H1 (cell line): Measurements from ENCODE around the gene SHC3. TPM values are rescaled to one million over a fixed set of nuclear protein-coding genes. Genes with fewer than 3 reads are reported as not detected.

Source experiments
- CTCF ChIA-PET: fragments of 300-600 bp; sonication (Branson Sonifier 250); formaldehyde crosslinking; loops from one replicate; lab custom pipeline; 2021; ENCODE audit not compliant: partially characterized antibody; lab: Charles Lee
- POLR2A ChIA-PET: fragments of 300-600 bp; sonication (Branson Sonifier 250); formaldehyde crosslinking; loops from one replicate; lab custom pipeline; 2021; ENCODE audit warnings: inconsistent platforms; ENCODE audit not compliant: partially characterized antibody; lab: Charles Lee
- DNase-seq, 2 experiments: peaks; one replicate each; pipeline versions ENCODE4 v3.0.0 to v3.0.0-alpha.2; 2010 to 2022; ENCODE audit warnings: low spot score in 2 of 2, low read depth in 1 of 2, mixed read lengths in 1 of 2
- FAIRE-seq: peaks from 2 replicates; lab custom pipeline; 2011; peaks lifted over from hg19 to GRCh38; lab: Jason Lieb, UNC
- H2AFZ ChIP-seq: 2 replicates; pipeline ENCODE4 v1.8.1; 2012; ENCODE audit warnings: low read length, inconsistent platforms
- H2AK5ac ChIP-seq: 2 replicates; pipeline ENCODE4 v1.6.1; 2013; ENCODE audit warnings: low read depth, low read length
- H2BK120ac ChIP-seq: replicated peaks from 2 replicates; pipeline ENCODE3; 2013; ENCODE audit warnings: low read depth, low read length, inconsistent platforms
- H2BK12ac ChIP-seq: 2 replicates; pipeline ENCODE4 v1.6.1; 2013; ENCODE audit warnings: low read depth, low read length
- H2BK15ac ChIP-seq: 2 replicates; pipeline ENCODE4 v1.6.1; 2013; ENCODE audit warnings: low read length
- H2BK20ac ChIP-seq: 2 replicates; pipeline ENCODE4 v1.6.1; 2013; ENCODE audit warnings: low read length
- H2BK5ac ChIP-seq: 2 replicates; pipeline ENCODE4 v1.6.1; 2013; ENCODE audit warnings: low read depth, low read length
- H3K14ac ChIP-seq: 2 replicates; pipeline ENCODE4 v1.6.1; 2013; ENCODE audit warnings: inconsistent platforms; ENCODE audit not compliant: insufficient read length
- H3K18ac ChIP-seq: 2 replicates; pipeline ENCODE4 v1.6.1; 2013; ENCODE audit warnings: low read length; ENCODE audit errors: extremely low read depth
- H3K23ac ChIP-seq: 2 replicates; pipeline ENCODE4 v1.6.1; 2013; ENCODE audit warnings: inconsistent platforms; ENCODE audit not compliant: insufficient read length
- H3K23me2 ChIP-seq: 2 replicates; pipeline ENCODE4 v1.6.1; 2013; ENCODE audit warnings: low read depth, low read length
- H3K27ac ChIP-seq: 2 replicates; pipeline ENCODE4 v1.6.1; 2011; ENCODE audit warnings: low read depth, low read length, inconsistent platforms
- H3K27me3 ChIP-seq, 4 experiments: replicated peaks in 1 of 4; 1 replicate in 1 of 4; 2 replicates in 3 of 4; pipeline versions ENCODE4 v1.6.1 to v1.8.1; 2011 to 2013; ENCODE audit warnings: low read length in 3 of 4, mild to moderate bottlenecking in 3 of 4, inconsistent platforms in 2 of 4, mixed read lengths in 2 of 4, moderate library complexity in 1 of 4; ENCODE audit not compliant: control insufficient read depth in 3 of 4, insufficient read depth in 3 of 4; ENCODE audit errors: extremely low read depth in 1 of 4
- H3K36me3 ChIP-seq, 4 experiments: 2 replicates each; pipeline versions ENCODE4 v1.6.1 to v1.8.1; 2011 to 2013; ENCODE audit warnings: mild to moderate bottlenecking in 4 of 4, low read length in 3 of 4, moderate library complexity in 2 of 4, control low read depth in 1 of 4, inconsistent platforms in 1 of 4; ENCODE audit not compliant: insufficient read depth in 4 of 4, control insufficient read depth in 2 of 4
- H3K4ac ChIP-seq: replicated peaks from 2 replicates; pipeline ENCODE3; 2013; ENCODE audit warnings: low read length, low read depth, mixed read lengths, inconsistent platforms; ENCODE audit not compliant: insufficient read length
- H3K4me1 ChIP-seq, 4 experiments: replicated peaks in 1 of 4; 1 replicate in 1 of 4; 2 replicates in 3 of 4; pipeline versions ENCODE4 v1.6.1 to v1.8.1; 2011 to 2013; ENCODE audit warnings: low read length in 3 of 4, inconsistent platforms in 2 of 4, mixed read lengths in 1 of 4; ENCODE audit not compliant: insufficient read depth in 4 of 4, control insufficient read depth in 3 of 4
- H3K4me2 ChIP-seq, 2 experiments: 2 replicates each; pipeline versions ENCODE4 v1.6.1 to v1.8.1; 2011 to 2013; ENCODE audit warnings: low read depth in 2 of 2, low read length in 2 of 2, control low read depth in 1 of 2, inconsistent platforms in 1 of 2, mild to moderate bottlenecking in 1 of 2; ENCODE audit not compliant: insufficient read depth in 1 of 2
- H3K4me3 ChIP-seq, 4 experiments: fragments of 200-600, 300-600 bp in 1 of 4; sonication (generic), shearing (Covaris generic), sonication (Bioruptor Twin) in 1 of 4; 2 replicates each; pipeline versions ENCODE4 v1.5.1 to v1.8.1; 2011 to 2016; ENCODE audit warnings: low read length in 4 of 4, low read depth in 3 of 4, control low read depth in 2 of 4, inconsistent platforms in 2 of 4, mild to moderate bottlenecking in 2 of 4, mixed read lengths in 1 of 4, moderate library complexity in 1 of 4; ENCODE audit not compliant: insufficient read depth in 2 of 4; ENCODE audit errors: extremely low read depth in 1 of 4
- H3K56ac ChIP-seq: replicated peaks from 2 replicates; pipeline ENCODE3; 2013; ENCODE audit warnings: low read depth, mild to moderate bottlenecking, mixed read lengths, low read length, inconsistent platforms; ENCODE audit not compliant: insufficient read length
- H3K79me1 ChIP-seq: 2 replicates; pipeline ENCODE4 v1.6.1; 2013; ENCODE audit warnings: low read depth, low read length, control low read depth
- H3K79me2 ChIP-seq, 2 experiments: 2 replicates each; pipeline versions ENCODE4 v1.6.1 to v1.8.1; 2012 to 2013; ENCODE audit warnings: low read length in 2 of 2, mild to moderate bottlenecking in 2 of 2, inconsistent platforms in 1 of 2; ENCODE audit not compliant: insufficient read depth in 2 of 2, control insufficient read depth in 1 of 2
- H3K9ac ChIP-seq, 4 experiments: replicated peaks in 1 of 4; 1 replicate in 1 of 4; 2 replicates in 3 of 4; pipeline versions ENCODE4 v1.6.1 to v1.8.1; 2011 to 2013; ENCODE audit warnings: low read depth in 3 of 4, low read length in 3 of 4, control low read depth in 2 of 4, mild to moderate bottlenecking in 2 of 4, moderate library complexity in 2 of 4, inconsistent platforms in 1 of 4; ENCODE audit errors: extremely low read depth in 1 of 4
- H3K9me3 ChIP-seq, 2 experiments: 2 replicates each; pipeline versions ENCODE4 v1.6.1 to v1.8.1; 2012 to 2013; ENCODE audit warnings: mild to moderate bottlenecking in 2 of 2, moderate library complexity in 2 of 2, control low read depth in 1 of 2, inconsistent platforms in 1 of 2, low read depth in 1 of 2, low read length in 1 of 2, mixed read lengths in 1 of 2; ENCODE audit not compliant: insufficient read depth in 2 of 2
- H4K20me1 ChIP-seq, 2 experiments: replicated peaks in 1 of 2; 2 replicates each; pipeline versions ENCODE3 to v1.8.1; 2011 to 2013; ENCODE audit warnings: inconsistent platforms in 2 of 2, low read length in 2 of 2, mild to moderate bottlenecking in 1 of 2; ENCODE audit not compliant: insufficient read depth in 2 of 2, control insufficient read depth in 1 of 2
- H4K5ac ChIP-seq: 2 replicates; pipeline ENCODE4 v1.6.1; 2013; ENCODE audit warnings: low read length, low read depth, mixed read lengths, inconsistent platforms; ENCODE audit not compliant: insufficient read length
- H4K8ac ChIP-seq: 2 replicates; pipeline ENCODE4 v1.8.0; 2013; ENCODE audit warnings: mild to moderate bottlenecking, moderate library complexity, low read length, inconsistent platforms; ENCODE audit not compliant: insufficient read depth; ENCODE audit errors: extremely low read depth
- H4K91ac ChIP-seq: replicated peaks from 2 replicates; pipeline ENCODE3; 2013; ENCODE audit warnings: low read length, mixed read lengths, inconsistent platforms; ENCODE audit not compliant: insufficient read length
- BRCA1 ChIP-seq: IDR thresholded peaks from 2 replicates; pipeline ENCODE4 v1.6.1; 2012; ENCODE audit warnings: low read depth, low read length, improper control_type of control experiment
- CREB1 ChIP-seq: IDR thresholded peaks from 2 replicates; pipeline ENCODE4 v1.6.1; 2012; ENCODE audit warnings: inconsistent platforms
- EZH2 ChIP-seq: fragments of 200-600 bp; sonication (generic); IDR thresholded peaks from 2 replicates; pipeline ENCODE4 v1.7.1; 2012; ENCODE audit warnings: low read depth, mild to moderate bottlenecking, moderate library complexity, low read length, inconsistent platforms; ENCODE audit not compliant: severe bottlenecking
- POLR2A ChIP-seq, 2 experiments: IDR thresholded peaks; 1 replicate in 1 of 2; 2 replicates in 1 of 2; pipeline ENCODE4 v1.6.1; 2011; ENCODE audit warnings: low read depth in 2 of 2, low read length in 2 of 2, mild to moderate bottlenecking in 2 of 2; ENCODE audit errors: control extremely low read depth in 1 of 2
- RBBP5 ChIP-seq: IDR thresholded peaks from 2 replicates; pipeline ENCODE4 v1.7.1; 2012; ENCODE audit warnings: low read depth, mild to moderate bottlenecking, inconsistent platforms, low read length, moderate library complexity, borderline replicate concordance
- SP2 ChIP-seq: IDR thresholded peaks from 2 replicates; pipeline ENCODE4 v1.6.1; 2012; ENCODE audit warnings: mild to moderate bottlenecking, low read length, inconsistent platforms
- TAF7 ChIP-seq: optimal IDR thresholded peaks from 2 replicates; pipeline ENCODE3; 2011; ENCODE audit warnings: low read depth, mild to moderate bottlenecking, inconsistent platforms, low read length, moderate library complexity, borderline replicate concordance
- ZNF274 ChIP-seq: IDR thresholded peaks from 2 replicates; pipeline ENCODE4 v1.7.0; 2012; ENCODE audit warnings: low read length, borderline replicate concordance; ENCODE audit errors: extremely low read depth
- WGBS, 2 experiments: shearing (Covaris generic) in 1 of 2; methylation state at CpG; one replicate each; pipeline versions ENCODE4 v1.1.6 to v1.1.7; 2013 to 2015; ENCODE audit warnings: low lambda C conversion rate in 2 of 2, mixed read lengths in 2 of 2, inconsistent platforms in 1 of 2, low coverage in 1 of 2, missing lambda C conversion rate in 1 of 2; ENCODE audit not compliant: insufficient replicate concordance in 2 of 2, insufficient coverage in 1 of 2, insufficient read length in 1 of 2; ENCODE audit errors: extremely low coverage in 1 of 2, missing lambda C conversion rate in 1 of 2; 5-methylcytosine and 5-hydroxymethylcytosine counted together
- polyA plus RNA-seq, 7 experiments: library from polyadenylated mRNA; depleted of rRNA in 3 of 7; stranded (reverse) in 5 of 7; unstranded in 2 of 7; fragments of >200 nt in 5 of 7; fragments of 200-250 nt in 2 of 7; gene quantifications; 1 replicate in 5 of 7; 2 replicates in 1 of 7; 4 replicates in 1 of 7; pipeline versions ENCODE4 v1.2.1 to v1.2.3, GENCODE V29; 2011 to 2013; ENCODE audit warnings: missing spikeins in 2 of 7, mixed read lengths in 2 of 7
- total RNA-seq: library from RNA; stranded (reverse); fragmentation: NEBNext Ultra II Directional; extraction: Animal tissue kit (Norgen Biotek cat#: 25700); gene quantifications from 2 replicates; pipeline ENCODE4 v1.2.1, GENCODE V29; 2021
- TF ChIP-seq, protein P1 (sequence below), 3 experiments: IDR thresholded peaks; 1 replicate in 2 of 3; 2 replicates in 1 of 3; pipeline versions ENCODE4 v1.5.1 to v1.6.1; 2011; ENCODE audit warnings: low read length in 3 of 3, mild to moderate bottlenecking in 3 of 3, inconsistent platforms in 2 of 3, low read depth in 1 of 3, moderate library complexity in 1 of 3; ENCODE audit not compliant: insufficient read depth in 1 of 3; ENCODE audit errors: control extremely low read depth in 1 of 3
- TF ChIP-seq, protein P2 (sequence below): IDR thresholded peaks from 2 replicates; pipeline ENCODE4 v1.6.1; 2011; ENCODE audit warnings: low read length, improper control_type of control experiment

Gene SHC3
- total and polyA plus RNA-seq, 2 of the 8 experiments (the other 6 are each of a cell fraction or from before 2014, with no cell fraction given): 1.4 to 7.1 TPM

DNA sequence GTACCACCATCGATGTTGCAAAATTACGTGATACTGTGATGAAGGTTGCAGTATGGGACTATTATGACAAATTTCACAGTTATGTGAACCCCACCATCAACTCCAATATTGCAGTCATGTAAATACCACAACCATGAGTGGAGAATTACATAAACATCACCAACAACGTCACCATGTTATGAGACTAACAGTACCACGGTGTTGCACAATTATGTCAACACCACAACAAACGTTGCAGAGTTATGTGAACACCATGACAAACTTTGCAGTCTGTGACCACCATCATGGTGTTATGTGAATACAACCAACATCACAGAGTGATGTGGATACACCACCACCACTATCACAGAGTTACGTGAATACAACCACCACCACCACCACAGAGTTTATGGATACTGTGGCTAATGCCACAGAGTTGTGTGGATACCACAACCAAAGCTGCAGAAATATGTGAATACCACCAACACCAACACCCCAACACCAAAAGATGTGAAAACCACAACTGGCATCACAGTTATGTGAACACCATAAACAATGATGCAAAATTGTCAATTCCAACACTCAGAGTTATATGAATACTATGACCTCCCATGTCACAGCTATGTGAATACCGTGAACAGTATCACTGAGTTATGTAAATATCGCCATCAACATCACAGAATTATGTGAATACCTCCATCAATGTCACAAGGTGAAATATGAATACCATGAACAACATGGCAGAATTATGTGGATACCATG is 62.4 kb downstream of the SHC3 start:
- ChIA-PET CTCF (no interaction called here), POLR2A (no interaction called here)
- Histone ChIP-seq H3K9me3 (peaks cover 0 to 4% of the 10 kb centered on the region in 2 experiments; a peak in 2 of 4 replicates), H4K5ac (no peak overlapping the region), H3K18ac (no peak overlapping the region), H2BK12ac (no peak overlapping the region), H2BK20ac (no peak overlapping the region), H2BK5ac (no peak overlapping the region), H3K56ac (no peak overlapping the region), H2AFZ (no peak overlapping the region), H2BK120ac (no peak overlapping the region), H3K36me3 (no peaks in the 10 kb centered on the region), H3K79me1 (peaks cover 2% of the 10 kb centered on the region; the same call in 1 of the 2 replicates), H3K27ac (no peak overlapping the region), H2AK5ac (no peak overlapping the region), H3K9ac (no peak overlapping the region), H2BK15ac (no peak overlapping the region), H3K23ac (no peak overlapping the region), H3K79me2 (peaks cover 0 to 14% of the 10 kb centered on the region in 2 experiments; a peak in 1 of 4 replicates), H3K4me3 (no peak overlapping the region), H4K91ac (no peak overlapping the region), H3K4ac (no peak overlapping the region), H3K4me2 (no peak overlapping the region), H3K4me1 (no peaks in the 10 kb centered on the region), H3K14ac (no peak overlapping the region), H4K20me1 (peaks cover 0 to 2% of the 10 kb centered on the region in 2 experiments), H3K23me2 (no peaks in the 10 kb centered on the region), H4K8ac (no peak overlapping the region), H3K27me3 (no peaks in the 10 kb centered on the region)
- no peak for DNase-seq
- 90% methylated on average over 8 of the region's 8 CpGs; no CpG with 5 or more reads in 1 of the 2 experiments for WGBS, 2 experiments
- FAIRE-seq: no peak
- TF ChIP-seq CREB1 (no peak), RBBP5 (no peak), POLR2A (IDR thresholded peaks at IDR 0.05; ENCODE audit: control extremely low read depth in 1 of 2, low read depth in 2 of 2, low read length in 2 of 2) (no peak), EZH2 (no peak), BRCA1 (no peak), TAF7 (no peak), SP2 (no peak), ZNF274 (no peak)
- TF ChIP-seq, protein P1, sequence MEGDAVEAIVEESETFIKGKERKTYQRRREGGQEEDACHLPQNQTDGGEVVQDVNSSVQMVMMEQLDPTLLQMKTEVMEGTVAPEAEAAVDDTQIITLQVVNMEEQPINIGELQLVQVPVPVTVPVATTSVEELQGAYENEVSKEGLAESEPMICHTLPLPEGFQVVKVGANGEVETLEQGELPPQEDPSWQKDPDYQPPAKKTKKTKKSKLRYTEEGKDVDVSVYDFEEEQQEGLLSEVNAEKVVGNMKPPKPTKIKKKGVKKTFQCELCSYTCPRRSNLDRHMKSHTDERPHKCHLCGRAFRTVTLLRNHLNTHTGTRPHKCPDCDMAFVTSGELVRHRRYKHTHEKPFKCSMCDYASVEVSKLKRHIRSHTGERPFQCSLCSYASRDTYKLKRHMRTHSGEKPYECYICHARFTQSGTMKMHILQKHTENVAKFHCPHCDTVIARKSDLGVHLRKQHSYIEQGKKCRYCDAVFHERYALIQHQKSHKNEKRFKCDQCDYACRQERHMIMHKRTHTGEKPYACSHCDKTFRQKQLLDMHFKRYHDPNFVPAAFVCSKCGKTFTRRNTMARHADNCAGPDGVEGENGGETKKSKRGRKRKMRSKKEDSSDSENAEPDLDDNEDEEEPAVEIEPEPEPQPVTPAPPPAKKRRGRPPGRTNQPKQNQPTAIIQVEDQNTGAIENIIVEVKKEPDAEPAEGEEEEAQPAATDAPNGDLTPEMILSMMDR (IDR thresholded peaks at IDR 0.05; ENCODE audit: control extremely low read depth in 1 of 3, insufficient read depth in 1 of 3, low read depth in 1 of 3, low read length in 3 of 3): no peak
- TF ChIP-seq, protein P2, sequence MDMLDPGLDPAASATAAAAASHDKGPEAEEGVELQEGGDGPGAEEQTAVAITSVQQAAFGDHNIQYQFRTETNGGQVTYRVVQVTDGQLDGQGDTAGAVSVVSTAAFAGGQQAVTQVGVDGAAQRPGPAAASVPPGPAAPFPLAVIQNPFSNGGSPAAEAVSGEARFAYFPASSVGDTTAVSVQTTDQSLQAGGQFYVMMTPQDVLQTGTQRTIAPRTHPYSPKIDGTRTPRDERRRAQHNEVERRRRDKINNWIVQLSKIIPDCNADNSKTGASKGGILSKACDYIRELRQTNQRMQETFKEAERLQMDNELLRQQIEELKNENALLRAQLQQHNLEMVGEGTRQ: no peak
